Adipocyte (in vitro differentiated cells): ENCODE measurements around the gene YAF2.
"Not testable (repeated sequence)": the region's sequence is repeated elsewhere in the genome, so short reads cannot be mapped to it uniquely, and the experiment has no call there.

Experiments used
- DNase-seq: peaks from one replicate; pipeline ENCODE4 v3.0.0-alpha.2; 2015; ENCODE audit warnings: low read depth
- H3K27me3 ChIP-seq: replicated peaks from 2 replicates; pipeline ENCODE4 v1.7.0; 2013; ENCODE audit warnings: mild to moderate bottlenecking, low read length, moderate library complexity; ENCODE audit not compliant: control insufficient read depth, insufficient read depth
- H3K36me3 ChIP-seq: 2 replicates; pipeline ENCODE4 v1.7.0; 2013; ENCODE audit warnings: low read length, mild to moderate bottlenecking, moderate library complexity; ENCODE audit not compliant: control insufficient read depth, insufficient read depth, severe bottlenecking
- H3K4me1 ChIP-seq: 2 replicates; pipeline ENCODE4 v1.7.0; 2013; ENCODE audit warnings: mild to moderate bottlenecking, low read length, moderate library complexity; ENCODE audit not compliant: control insufficient read depth, insufficient read depth
- H3K4me3 ChIP-seq: 2 replicates; pipeline ENCODE4 v1.7.0; 2013; ENCODE audit warnings: mild to moderate bottlenecking, low read length, moderate library complexity
- H3K9ac ChIP-seq: 2 replicates; pipeline ENCODE4 v1.7.0; 2013; ENCODE audit warnings: mild to moderate bottlenecking, low read length, moderate library complexity
- H3K9me3 ChIP-seq: 2 replicates; pipeline ENCODE4 v1.7.0; 2013; ENCODE audit warnings: mild to moderate bottlenecking, low read length, moderate library complexity; ENCODE audit not compliant: control insufficient read depth

Gene YAF2

DNA sequence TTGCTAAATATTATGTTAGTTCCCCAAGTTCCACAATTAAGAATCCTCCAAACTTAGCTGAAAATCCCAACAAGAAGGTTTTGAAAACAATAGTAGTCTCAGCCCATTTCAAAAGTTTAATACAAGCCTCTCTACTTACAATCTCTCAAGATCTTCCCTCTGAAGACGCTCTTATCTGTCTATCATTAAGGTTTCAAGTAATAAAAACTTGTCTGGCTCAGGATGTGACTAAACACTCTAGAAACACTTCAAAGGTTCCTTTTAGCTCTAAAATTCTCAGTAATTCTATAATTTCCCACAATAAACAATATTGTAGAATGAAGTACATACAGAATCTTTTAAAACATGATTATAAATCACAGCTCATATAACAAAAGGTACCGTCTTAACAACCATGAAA, 16.3 kb downstream of the YAF2 start:
- no peak overlapping the region for H3K4me3 ChIP-seq
- no peak for DNase-seq

GRCh38 chr12:42217656-42218055, 20.4 kb downstream of the YAF2 start:
- Histone ChIP-seq H3K4me1 (peaks cover 22% of the 10 kb centered on the region), H3K9ac (no peak overlapping the region), H3K27me3 (no peaks in the 10 kb centered on the region), H3K9me3 (no peaks in the 10 kb centered on the region), H3K4me3 (peak overlapping the region; percentile 43), H3K36me3 (no peaks in the 10 kb centered on the region)
- DNase-seq = peak; percentile 59

More for the DNA sequence above, 16.3 kb downstream of the YAF2 start:
- Histone ChIP-seq H3K27me3 (no peaks in the 10 kb centered on the region), H3K36me3 (peaks cover 6% of the 10 kb centered on the region), H3K4me1 (peaks cover 10% of the 10 kb centered on the region), H3K9me3 (no peaks in the 10 kb centered on the region), H3K9ac (no peak overlapping the region)

DNA sequence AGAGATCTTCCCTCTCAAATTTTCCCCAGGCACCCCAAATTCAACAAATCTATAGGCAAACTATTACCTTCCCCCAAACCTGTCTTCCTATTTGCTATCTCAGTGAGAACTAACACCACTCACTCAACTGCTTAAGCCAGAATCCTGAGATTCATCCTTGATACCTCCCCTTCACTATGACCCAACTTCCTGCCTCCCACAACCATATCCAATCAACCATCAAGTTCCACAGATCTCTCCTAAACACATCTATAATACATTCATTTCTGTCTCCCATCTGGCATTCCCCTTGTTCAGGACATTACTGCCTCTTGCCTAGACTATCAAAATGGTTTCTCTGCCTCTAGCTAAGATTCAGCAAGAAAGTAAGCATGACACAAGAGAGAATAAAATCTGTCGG, 21.3 kb downstream of the YAF2 start:
- Histone ChIP-seq H3K4me1 (peaks cover 22% of the 10 kb centered on the region), H3K27me3 (no peaks in the 10 kb centered on the region), H3K36me3 (no peaks in the 10 kb centered on the region), H3K9me3 (no peaks in the 10 kb centered on the region), H3K9ac (no peak overlapping the region), H3K4me3 (no peak overlapping the region)
- DNase-seq = no peak

DNA sequence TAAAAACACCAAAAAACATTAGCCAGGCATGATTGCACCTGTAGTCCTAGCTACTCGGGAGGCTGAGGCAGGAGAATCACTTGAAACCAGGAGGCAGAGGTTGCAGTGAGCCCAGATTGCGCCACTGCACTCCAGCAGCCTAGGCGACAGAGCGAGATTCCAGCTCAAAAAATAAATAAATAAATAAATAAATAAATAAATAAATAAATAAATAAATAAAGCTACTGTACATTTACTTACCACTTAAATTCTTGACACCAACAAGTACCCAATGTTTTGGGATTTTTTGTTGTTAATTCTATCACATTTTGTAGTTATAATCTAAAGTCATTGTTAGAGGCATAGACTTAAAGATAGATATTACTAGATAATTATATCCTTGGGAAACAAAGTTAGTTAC, 22.3 kb downstream of the YAF2 start:
- H3K4me1 ChIP-seq = peaks cover 22% of the 10 kb centered on the region
- DNase-seq, H3K9me3 ChIP-seq, H3K9ac ChIP-seq, H3K4me3 ChIP-seq, H3K36me3 ChIP-seq, H3K27me3 ChIP-seq: not testable (repeated sequence)

DNA sequence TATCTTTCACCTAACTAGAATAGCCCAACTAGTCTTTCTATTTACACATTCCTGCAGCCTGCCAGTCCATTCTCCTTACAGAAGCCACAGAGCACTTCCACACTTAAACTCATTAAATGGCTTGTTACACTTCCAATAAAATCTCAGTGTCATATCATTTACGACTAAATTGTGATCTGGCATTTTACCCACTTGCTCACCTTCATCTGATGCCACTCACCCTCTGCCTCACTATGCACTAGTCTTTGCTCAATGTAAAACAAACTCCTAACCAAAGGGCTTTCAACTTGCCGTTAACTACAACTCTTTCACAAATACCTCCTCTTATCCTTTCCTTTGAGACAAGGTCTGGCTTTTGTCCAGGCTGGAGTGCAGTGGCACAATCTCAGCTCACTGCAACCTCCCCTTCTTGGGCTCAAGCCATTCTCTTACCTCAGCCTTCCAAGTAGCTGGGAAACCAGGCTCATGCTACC, 24.1 kb downstream of the YAF2 start:
- peak; percentile 31 for DNase-seq
- Histone ChIP-seq H3K36me3 (peaks cover 7% of the 10 kb centered on the region), H3K4me3 (no peak overlapping the region), H3K4me1 (peaks cover 22% of the 10 kb centered on the region), H3K27me3 (no peaks in the 10 kb centered on the region), H3K9ac (no peak overlapping the region), H3K9me3 (no peaks in the 10 kb centered on the region)

- Histone ChIP-seq H3K4me3 (no peak overlapping the region), H3K27me3 (no peaks in the 10 kb centered on the region), H3K36me3 (peaks cover 7% of the 10 kb centered on the region), H3K9me3 (no peaks in the 10 kb centered on the region), H3K4me1 (peaks cover 20% of the 10 kb centered on the region), H3K9ac (no peak overlapping the region)
- no peak for DNase-seq
These were observed 25.0 kb downstream of the YAF2 start for GRCh38 chr12:42213023-42213422.

- Histone ChIP-seq H3K4me3 (no peak overlapping the region), H3K4me1 (peaks cover 2% of the 10 kb centered on the region), H3K9me3 (no peaks in the 10 kb centered on the region), H3K36me3 (peaks cover 19% of the 10 kb centered on the region), H3K27me3 (no peaks in the 10 kb centered on the region), H3K9ac (no peak overlapping the region)
- DNase-seq = no peak
These were observed 29.5 kb downstream of the YAF2 start for GRCh38 chr12:42208574-42208973.

DNA sequence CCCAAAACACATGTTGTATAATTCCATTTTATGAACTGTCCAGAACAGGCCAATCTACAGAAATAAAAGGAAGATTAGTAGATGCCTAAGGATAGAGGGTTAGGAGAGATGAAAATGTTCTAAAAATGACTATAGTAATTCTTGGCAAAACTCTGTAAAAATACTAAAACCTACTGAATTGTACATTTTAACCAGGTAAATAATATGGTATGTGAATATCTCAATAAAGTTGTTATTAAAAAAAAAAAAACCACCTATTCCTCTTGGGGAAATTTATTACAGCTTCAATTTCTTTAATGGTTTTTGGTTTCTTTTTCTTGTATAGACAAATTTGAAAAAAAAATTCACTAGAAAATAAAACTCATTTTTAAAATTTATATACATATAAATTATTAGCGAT, 33.2 kb downstream of the YAF2 start:
- no peaks in the 10 kb centered on the region for H3K4me1 ChIP-seq
- peaks cover 23% of the 10 kb centered on the region for H3K36me3 ChIP-seq
- H3K9ac ChIP-seq = no peak overlapping the region
- H3K27me3 ChIP-seq = no peaks in the 10 kb centered on the region
- H3K9me3 ChIP-seq = no peaks in the 10 kb centered on the region
- no peak overlapping the region for H3K4me3 ChIP-seq
- DNase-seq = no peak

- Histone ChIP-seq H3K36me3 (peaks cover 23% of the 10 kb centered on the region), H3K9ac (no peak overlapping the region), H3K4me3 (no peak overlapping the region), H3K27me3 (no peaks in the 10 kb centered on the region), H3K4me1 (no peaks in the 10 kb centered on the region), H3K9me3 (no peaks in the 10 kb centered on the region)
- DNase-seq = no peak
These were observed 33.7 kb downstream of the YAF2 start for GRCh38 chr12:42204362-42204761.

DNA sequence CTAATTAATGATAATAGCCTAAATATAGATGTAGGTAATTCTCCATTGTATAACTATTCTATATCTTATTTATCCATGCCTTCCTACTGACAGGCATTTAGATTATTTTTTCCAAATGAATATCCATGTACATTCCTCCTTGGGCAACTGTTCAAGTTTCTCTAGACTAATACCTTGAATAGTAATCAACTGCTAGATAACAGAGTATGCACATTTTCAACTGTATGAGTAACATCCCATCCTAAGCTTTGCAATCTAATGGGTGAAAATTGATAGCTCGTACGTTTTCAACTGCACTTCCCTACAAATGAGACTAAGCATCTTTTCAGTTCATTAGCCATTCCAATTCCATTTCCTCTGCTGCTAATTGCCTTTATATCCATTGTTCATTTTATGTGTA, 37.0 kb downstream of the YAF2 start:
- H3K36me3 ChIP-seq = peaks cover 40% of the 10 kb centered on the region

GRCh38 chr12:42199007-42199406, 39.0 kb downstream of the YAF2 start:
- Histone ChIP-seq H3K9me3 (no peaks in the 10 kb centered on the region), H3K9ac (no peak overlapping the region), H3K4me1 (no peaks in the 10 kb centered on the region), H3K4me3 (no peak overlapping the region), H3K36me3 (peaks cover 43% of the 10 kb centered on the region), H3K27me3 (no peaks in the 10 kb centered on the region)
- no peak for DNase-seq

More for the DNA sequence above, 37.0 kb downstream of the YAF2 start:
- Histone ChIP-seq H3K4me1 (no peaks in the 10 kb centered on the region), H3K27me3 (no peaks in the 10 kb centered on the region), H3K4me3 (no peak overlapping the region), H3K9ac (no peak overlapping the region), H3K9me3 (no peaks in the 10 kb centered on the region)
- no peak for DNase-seq
